Lung (tissue), 12 donors: ENCODE results near the gene CAP2. TPM values are rescaled to one million over a fixed set of nuclear protein-coding genes. Genes with fewer than 3 reads are reported as not detected.

Experiments used
- ATAC-seq: fragments of 200-7000 bp; cut with Tn5 transposase; one replicate; pipeline ENCODE4 v1.9.1; 2020; ENCODE audit warnings: moderate number of reproducible peaks; ENCODE audit not compliant: insufficient read depth, low FRiP score
- DNase-seq, 3 donors: peaks; one replicate each; pipeline ENCODE4 v3.0.0-alpha.2; 2013 to 2017
- H3K27ac ChIP-seq, 2 donors: one replicate each; pipeline ENCODE4 v1.5.1; 2013; ENCODE audit warnings: mild to moderate bottlenecking in 2 of 2, moderate library complexity in 2 of 2, control low read depth in 1 of 2, inconsistent platforms in 1 of 2, low read depth in 1 of 2, low read length in 1 of 2
- H3K27me3 ChIP-seq, 3 donors: one replicate each; pipeline ENCODE4 v1.5.1; 2013; ENCODE audit warnings: low read length in 2 of 3; ENCODE audit not compliant: control insufficient read depth in 3 of 3, insufficient read depth in 3 of 3
- H3K36me3 ChIP-seq, 4 donors: one replicate each; pipeline ENCODE4 v1.5.1; 2013; ENCODE audit warnings: low read length in 4 of 4, mild to moderate bottlenecking in 1 of 4, moderate library complexity in 1 of 4; ENCODE audit not compliant: control insufficient read depth in 4 of 4, insufficient read depth in 4 of 4
- H3K4me1 ChIP-seq, 5 donors: one replicate each; pipeline ENCODE4 v1.5.1; 2013; ENCODE audit warnings: low read length in 5 of 5, mild to moderate bottlenecking in 2 of 5, moderate library complexity in 1 of 5; ENCODE audit not compliant: control insufficient read depth in 5 of 5, insufficient read depth in 5 of 5
- H3K4me3 ChIP-seq: one replicate; pipeline ENCODE4 v1.5.1; 2013; ENCODE audit warnings: mild to moderate bottlenecking, control low read depth, moderate library complexity
- H3K9ac ChIP-seq, 2 donors: one replicate each; pipeline ENCODE4 v1.5.1; 2013; ENCODE audit warnings: low read length in 2 of 2, control low read depth in 1 of 2; ENCODE audit not compliant: insufficient read depth in 1 of 2
- H3K9me3 ChIP-seq, 4 donors: one replicate each; pipeline ENCODE4 v1.5.1; 2013; ENCODE audit warnings: low read length in 3 of 4, mild to moderate bottlenecking in 1 of 4, moderate library complexity in 1 of 4; ENCODE audit not compliant: control insufficient read depth in 4 of 4, insufficient read depth in 3 of 4
- CTCF ChIP-seq: IDR thresholded peaks from 2 replicates; pipeline ENCODE4 v1.5.1; 2012; ENCODE audit warnings: mild to moderate bottlenecking; ENCODE audit errors: control extremely low read depth, extremely low read depth
- WGBS, 2 donors: extraction: QIAGEN DNeasy Blood & Tissue Kit; methylation state at CpG; one replicate each; pipeline ENCODE4 v1.1.7; 2013; 5-methylcytosine and 5-hydroxymethylcytosine counted together
- polyA plus RNA-seq, 2 donors: library from polyadenylated mRNA; stranded (reverse); fragments of 200-250 nt; gene quantifications; one replicate each; pipeline ENCODE4 v1.2.1, GENCODE V29; 2013
- total RNA-seq, 2 donors: library from RNA; depleted of rRNA in 1 of 2; stranded (reverse); fragments of >200 nt in 1 of 2; gene quantifications; one replicate each; pipeline ENCODE4 v1.2.1, GENCODE V29; 2014 to 2021
- donor health status: control.
- donor health status: control.
- donor health status: Bipolar disorder and iron deficiency.
- donor health status: healthy.
- donor health status: DM: yes; HTN: yes; CAD: no.

Gene CAP2
- total and polyA plus RNA-seq, 4 donors = 2.0 to 5.7 (median 3.4) TPM

- ATAC-seq = peak; percentile 68
- TF ChIP-seq CTCF = no peak
- 1 to 3% methylated on average over 30 to 55 of the region's 55 CpGs for WGBS, 2 donors
Measured at GRCh38 chr6:17393892-17394631, 667 bp downstream of the CAP2 start.

DNA sequence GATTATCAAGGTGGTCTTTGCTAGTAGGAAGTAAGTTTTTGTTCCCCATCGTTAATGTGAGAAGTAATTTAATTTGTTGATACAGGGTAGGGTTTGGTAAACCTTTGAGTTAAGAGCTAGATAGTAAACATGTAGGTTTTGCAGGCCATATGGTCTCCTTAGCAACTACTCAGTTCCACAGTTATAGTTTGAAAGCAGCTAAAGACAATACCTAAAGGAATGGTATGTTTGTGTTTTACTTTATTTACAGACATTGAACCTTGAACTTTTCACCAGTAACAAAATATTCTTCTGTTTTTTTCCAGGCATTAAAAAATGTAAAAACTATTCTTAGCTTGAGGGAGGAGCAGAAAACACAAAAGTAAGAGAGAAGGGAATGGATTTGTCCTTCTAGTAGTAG lies 1.7 kb downstream of the CAP2 start:
- Histone ChIP-seq H3K9me3 (no peaks in the 10 kb centered on the region), H3K4me1 (peaks cover 0 to 11% (median 0%) of the 10 kb centered on the region in 5 donors), H3K4me3 (no peak overlapping the region), H3K9ac (no peak overlapping the region), H3K36me3 (no peaks in the 10 kb centered on the region), H3K27ac (peak overlapping the region in 1 of 2 donors; percentile 53), H3K27me3 (peaks cover 0 to 2% (median 0%) of the 10 kb centered on the region in 3 donors)
- ATAC-seq (no peak), DNase-seq (no peak)
- WGBS, 2 donors = 56 to 65% methylated on average over 1 of the region's 1 CpG
- no peak for TF ChIP-seq CTCF

More at GRCh38 chr6:17393892-17394631, 667 bp downstream of the CAP2 start:
- H3K4me3 ChIP-seq = peak overlapping the region; percentile 54
- peak overlapping the region in 1 of 2 donors; percentile 45 for H3K9ac ChIP-seq
- H3K36me3 ChIP-seq = no peaks in the 10 kb centered on the region
- peaks cover 0 to 2% (median 0%) of the 10 kb centered on the region in 3 donors for H3K27me3 ChIP-seq
- H3K9me3 ChIP-seq = no peaks in the 10 kb centered on the region
- H3K27ac ChIP-seq = peak overlapping the region in 1 of 2 donors; percentile 96
- H3K4me1 ChIP-seq = peaks cover 0 to 11% (median 0%) of the 10 kb centered on the region in 5 donors
- DNase-seq = peak; percentile 55 to 62 (median 61)

DNA sequence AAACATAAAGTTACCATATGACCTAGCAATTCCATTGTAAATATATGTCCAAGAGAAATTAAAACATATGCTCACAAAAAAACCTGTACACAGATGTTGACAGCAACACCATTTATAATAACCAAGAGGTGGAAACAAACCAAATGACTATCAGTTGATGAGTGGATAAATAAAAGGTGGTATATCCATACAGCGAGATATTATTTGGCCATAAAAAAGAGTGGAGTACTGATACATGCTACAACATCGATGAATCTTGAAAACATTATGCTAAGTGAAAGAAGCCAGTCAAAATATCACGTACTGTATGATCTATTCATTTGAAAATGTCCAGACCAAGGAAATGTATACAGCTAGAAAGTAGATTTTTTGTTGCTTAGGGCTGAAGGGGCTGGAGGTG lies 2.9 kb downstream of the CAP2 start:
- ATAC-seq (no peak), DNase-seq (no peak)
- Histone ChIP-seq H3K9me3 (no peaks in the 10 kb centered on the region), H3K4me1 (peaks cover 0 to 11% (median 0%) of the 10 kb centered on the region in 5 donors), H3K27me3 (no peaks in the 10 kb centered on the region), H3K36me3 (no peaks in the 10 kb centered on the region), H3K9ac (no peak overlapping the region), H3K4me3 (no peak overlapping the region), H3K27ac (no peak overlapping the region)
- no peak for TF ChIP-seq CTCF
- WGBS, 2 donors = 90 to 93% methylated on average over 3 of the region's 3 CpGs
